HG02973 (cell line): ENCODE data around the gene SLC39A9.

Source experiments
- ATAC-seq: cut with Tn5 transposase; IDR thresholded peaks from one replicate; pipeline ENCODE4 v1.9.1; 2021; ENCODE audit warnings: moderate library complexity; ENCODE audit not compliant: unreplicated experiment

Gene SLC39A9

GRCh38 chr14:69398053-69398817, at the start of gene SLC39A9, which contains the start of gene ERH:
TSS of gene SLC39A9 (plus strand) at chr14:69398692. CDS start at chr14:69399370, 678 bp downstream.
TSS of gene ERH (minus strand) at chr14:69398299. CDS start at chr14:69398233, 66 bp downstream.
- ATAC-seq, result peak; percentile 80

GRCh38 chr14:69349091-69349777, 49.3 kb upstream of the SLC39A9 start:
- ATAC-seq, result no peak

GRCh38 chr14:69350892-69351291, 47.6 kb upstream of the SLC39A9 start:
- ATAC-seq, result no peak

GRCh38 chr14:69351385-69351784, 47.1 kb upstream of the SLC39A9 start:
- ATAC-seq, result no peak

GRCh38 chr14:69351911-69352310, 46.6 kb upstream of the SLC39A9 start:
- no peak for ATAC-seq

- no peak for ATAC-seq
Observed at GRCh38 chr14:69353168-69353567, 45.3 kb upstream of the SLC39A9 start.

GRCh38 chr14:69354383-69355153, 43.9 kb upstream of the SLC39A9 start:
- ATAC-seq, result peak; percentile 88

GRCh38 chr14:69355154-69355597, 43.3 kb upstream of the SLC39A9 start:
- ATAC-seq, result no peak

GRCh38 chr14:69355607-69356281, 42.7 kb upstream of the SLC39A9 start:
- ATAC-seq, result no peak

GRCh38 chr14:69356903-69357543, 41.5 kb upstream of the SLC39A9 start:
- ATAC-seq, result no peak

- no peak for ATAC-seq
Observed at GRCh38 chr14:69357544-69358200, 40.8 kb upstream of the SLC39A9 start.

- no peak for ATAC-seq
Observed at GRCh38 chr14:69358233-69358963, 40.1 kb upstream of the SLC39A9 start.

- ATAC-seq, result no peak
Observed at GRCh38 chr14:69358966-69359365, 39.5 kb upstream of the SLC39A9 start.

GRCh38 chr14:69360438-69361108, 37.9 kb upstream of the SLC39A9 start:
- no peak for ATAC-seq

- no peak for ATAC-seq
Observed at GRCh38 chr14:69363055-69363454, 35.4 kb upstream of the SLC39A9 start.

GRCh38 chr14:69363964-69364363, 34.5 kb upstream of the SLC39A9 start:
- no peak for ATAC-seq

GRCh38 chr14:69364378-69364777, 34.1 kb upstream of the SLC39A9 start:
- ATAC-seq, result no peak

GRCh38 chr14:69366069-69366468, 32.4 kb upstream of the SLC39A9 start:
- ATAC-seq, result no peak

- no peak for ATAC-seq
Observed at GRCh38 chr14:69366761-69367160, 31.7 kb upstream of the SLC39A9 start.
